HG03378 (cell line): Measurements from ENCODE around the gene HESX1.

ENCODE experiments used
- ATAC-seq: cut with Tn5 transposase; IDR thresholded peaks from one replicate; pipeline ENCODE4 v1.9.1; 2021; ENCODE audit warnings: mild to moderate bottlenecking, moderate library complexity; ENCODE audit not compliant: unreplicated experiment

Gene HESX1

GRCh38 chr3:57199895-57200297, at the start of gene HESX1:
Gene HESX1, minus strand, starts transcription at chr3:57199978. Its CDS starts 60 bp downstream, at chr3:57199918.
- no peak for ATAC-seq

GRCh38 chr3:57244946-57245345, 45.2 kb upstream of the HESX1 start:
- no peak for ATAC-seq

- ATAC-seq: peak; percentile 54
Observed at GRCh38 chr3:57234613-57235575, 35.1 kb upstream of the HESX1 start.

- no peak for ATAC-seq
Observed at GRCh38 chr3:57233799-57234198, 34.0 kb upstream of the HESX1 start.

- no peak for ATAC-seq
Observed at GRCh38 chr3:57230006-57230405, 30.2 kb upstream of the HESX1 start.

GRCh38 chr3:57227930-57228751, 28.4 kb upstream of the HESX1 start:
- no peak for ATAC-seq

- peak; percentile 63 for ATAC-seq
Observed at GRCh38 chr3:57227204-57227929, 27.6 kb upstream of the HESX1 start, which contains the start of gene APPL1. Gene APPL1, plus strand, starts transcription at chr3:57227729. Its CDS starts 155 bp downstream, at chr3:57227884.

GRCh38 chr3:57226176-57226575, 26.4 kb upstream of the HESX1 start:
- ATAC-seq: no peak

GRCh38 chr3:57224856-57225255, 25.1 kb upstream of the HESX1 start:
- no peak for ATAC-seq

- ATAC-seq: no peak
Observed at GRCh38 chr3:57221883-57222282, 22.1 kb upstream of the HESX1 start.

- ATAC-seq: no peak
Observed at GRCh38 chr3:57206423-57206822, 6.6 kb upstream of the HESX1 start.

- ATAC-seq: no peak
Observed at GRCh38 chr3:57194641-57195040, 5.1 kb downstream of the HESX1 start.

- ATAC-seq: no peak
Observed at GRCh38 chr3:57192028-57192427, 7.8 kb downstream of the HESX1 start.

GRCh38 chr3:57184526-57184925, 15.3 kb downstream of the HESX1 start:
- no peak for ATAC-seq

GRCh38 chr3:57179580-57180410, 20.0 kb downstream of the HESX1 start:
- ATAC-seq: no peak

- ATAC-seq: no peak
Observed at GRCh38 chr3:57176045-57176444, 23.7 kb downstream of the HESX1 start.

GRCh38 chr3:57173687-57174086, 26.1 kb downstream of the HESX1 start:
- ATAC-seq: no peak

- ATAC-seq: no peak
Observed at GRCh38 chr3:57170946-57171345, 28.8 kb downstream of the HESX1 start.

- ATAC-seq: peak; percentile 62
Observed at GRCh38 chr3:57169872-57170623, 29.7 kb downstream of the HESX1 start.
